Trophoblast cell (in vitro differentiated cells and primary cell): Measurements from ENCODE around the gene SMIM23.

Experiments
- DNase-seq, 2 donors: peaks; one replicate each; pipeline ENCODE4 v3.0.0-alpha.2; 2016
- H2AFZ ChIP-seq: 2 replicates; pipeline ENCODE4 v1.6.1; 2013; ENCODE audit warnings: low read length, moderate library complexity, mild to moderate bottlenecking; ENCODE audit not compliant: insufficient read depth, poor library complexity
- H2AK5ac ChIP-seq: 2 replicates; pipeline ENCODE4 v1.6.1; 2013; ENCODE audit warnings: mild to moderate bottlenecking, low read length
- H2BK120ac ChIP-seq: 2 replicates; pipeline ENCODE4 v1.6.1; 2013; ENCODE audit warnings: low read length, mild to moderate bottlenecking, moderate library complexity; ENCODE audit not compliant: insufficient read depth, poor library complexity
- H2BK12ac ChIP-seq: 2 replicates; pipeline ENCODE4 v1.6.1; 2013; ENCODE audit warnings: mild to moderate bottlenecking, low read length, moderate library complexity
- H2BK5ac ChIP-seq: 2 replicates; pipeline ENCODE4 v1.6.1; 2013; ENCODE audit warnings: low read length, low read depth, moderate library complexity, mild to moderate bottlenecking; ENCODE audit not compliant: poor library complexity
- H3K14ac ChIP-seq: 2 replicates; pipeline ENCODE4 v1.6.1; 2013; ENCODE audit warnings: mild to moderate bottlenecking, low read length
- H3K18ac ChIP-seq: 2 replicates; pipeline ENCODE4 v1.6.1; 2013; ENCODE audit warnings: mild to moderate bottlenecking, low read length
- H3K23ac ChIP-seq: 2 replicates; pipeline ENCODE4 v1.6.1; 2013; ENCODE audit warnings: low read length
- H3K27ac ChIP-seq: 2 replicates; pipeline ENCODE4 v1.5.1; 2013; ENCODE audit warnings: low read depth, mild to moderate bottlenecking, inconsistent platforms, low read length, moderate library complexity
- H3K27me3 ChIP-seq: 2 replicates; pipeline ENCODE4 v1.6.1; 2013; ENCODE audit warnings: inconsistent platforms, mild to moderate bottlenecking, low read length, moderate library complexity; ENCODE audit not compliant: insufficient read depth
- H3K36me3 ChIP-seq, 2 experiments: 1 replicate in 1 of 2; 2 replicates in 1 of 2; pipeline ENCODE4 v1.6.1; 2013; ENCODE audit warnings: low read length in 2 of 2, mild to moderate bottlenecking in 2 of 2, moderate library complexity in 1 of 2; ENCODE audit not compliant: insufficient read depth in 2 of 2, control insufficient read depth in 1 of 2
- H3K4ac ChIP-seq: 2 replicates; pipeline ENCODE4 v1.6.1; 2013; ENCODE audit warnings: low read depth, mild to moderate bottlenecking, low read length, moderate library complexity
- H3K4me1 ChIP-seq, 2 experiments: 1 replicate in 1 of 2; 2 replicates in 1 of 2; pipeline ENCODE4 v1.6.1; 2013; ENCODE audit warnings: low read length in 2 of 2, mild to moderate bottlenecking in 2 of 2, moderate library complexity in 1 of 2; ENCODE audit not compliant: insufficient read depth in 2 of 2, control insufficient read depth in 1 of 2
- H3K4me2 ChIP-seq: 2 replicates; pipeline ENCODE4 v1.6.1; 2013; ENCODE audit warnings: inconsistent platforms, mild to moderate bottlenecking, low read length, moderate library complexity
- H3K4me3 ChIP-seq: 2 replicates; pipeline ENCODE4 v1.5.1; 2013; ENCODE audit warnings: mild to moderate bottlenecking, low read depth, low read length, inconsistent platforms
- H3K79me1 ChIP-seq: one replicate; pipeline ENCODE4 v1.6.1; 2013; ENCODE audit warnings: low read length
- H3K79me2 ChIP-seq: 2 replicates; pipeline ENCODE4 v1.6.1; 2013; ENCODE audit warnings: low read length, mild to moderate bottlenecking; ENCODE audit not compliant: control insufficient read depth, insufficient read depth, poor library complexity
- H3K9ac ChIP-seq: 2 replicates; pipeline ENCODE4 v1.6.1; 2013; ENCODE audit warnings: mild to moderate bottlenecking, low read length
- H3K9me3 ChIP-seq: 2 replicates; pipeline ENCODE4 v1.6.1; 2013; ENCODE audit warnings: low read depth, mild to moderate bottlenecking, control low read depth, inconsistent platforms, low read length; ENCODE audit not compliant: insufficient read depth
- H4K12ac ChIP-seq: 2 replicates; pipeline ENCODE4 v1.6.1; 2013; ENCODE audit warnings: low read depth, mild to moderate bottlenecking, low read length, moderate library complexity
- H4K8ac ChIP-seq: 2 replicates; pipeline ENCODE4 v1.6.1; 2013; ENCODE audit warnings: low read depth, mild to moderate bottlenecking, low read length, moderate library complexity
- H4K91ac ChIP-seq: one replicate; pipeline ENCODE4 v1.6.1; 2013; ENCODE audit warnings: low read depth, mild to moderate bottlenecking, low read length, moderate library complexity
- WGBS: extraction: QIAGEN DNeasy Blood & Tissue Kit; methylation state at CpG from one replicate; pipeline ENCODE4 v1.1.7; 2013; ENCODE audit warnings: missing lambda C conversion rate; ENCODE audit not compliant: insufficient read length, insufficient coverage; ENCODE audit errors: extremely low coverage; 5-methylcytosine and 5-hydroxymethylcytosine counted together

Gene SMIM23

DNA sequence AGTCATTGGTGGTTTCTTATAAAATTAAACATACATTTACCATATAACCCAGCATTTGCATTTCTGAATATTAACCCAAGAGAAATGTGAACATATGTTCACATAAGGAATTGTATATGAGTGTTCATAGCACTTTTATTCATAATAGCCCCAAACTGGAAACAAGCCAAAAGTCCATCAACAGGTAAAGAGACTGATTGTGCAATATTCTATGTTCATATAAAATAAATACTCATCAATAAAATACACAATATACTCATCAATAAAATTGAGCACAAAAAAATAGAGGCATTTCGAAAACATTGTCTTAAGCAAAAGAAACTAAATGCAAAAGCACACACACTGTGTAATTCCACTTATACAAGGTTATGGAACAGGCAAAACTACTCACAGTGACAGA is 3.7 kb downstream of the SMIM23 start:
- Histone ChIP-seq H3K14ac (no peak overlapping the region), H3K4me1 (no peaks in the 10 kb centered on the region), H3K18ac (no peak overlapping the region), H2BK5ac (no peak overlapping the region), H2BK12ac (no peak overlapping the region), H3K79me1 (no peaks in the 10 kb centered on the region), H4K12ac (no peak overlapping the region), H3K4me3 (no peak overlapping the region), H2AK5ac (no peak overlapping the region), H4K91ac (no peak overlapping the region), H3K36me3 (no peaks in the 10 kb centered on the region), H3K4ac (no peak overlapping the region), H3K27me3 (no peaks in the 10 kb centered on the region), H3K4me2 (no peak overlapping the region), H2BK120ac (no peak overlapping the region), H4K8ac (no peak overlapping the region), H2AFZ (no peak overlapping the region), H3K9ac (no peak overlapping the region), H3K79me2 (no peaks in the 10 kb centered on the region), H3K27ac (no peak overlapping the region), H3K23ac (no peak overlapping the region), H3K9me3 (no peaks in the 10 kb centered on the region)
- DNase-seq = no peak
- WGBS = no CpG with 5 or more reads among the region's 1 CpG

- H3K4me3 ChIP-seq = no peak overlapping the region
- H3K18ac ChIP-seq = no peak overlapping the region
- H2AK5ac ChIP-seq = no peak overlapping the region
- no CpG with 5 or more reads among the region's 2 CpGs for WGBS
- H2AFZ ChIP-seq = no peak overlapping the region
- H3K14ac ChIP-seq = no peak overlapping the region
- no peak overlapping the region for H4K91ac ChIP-seq
- H3K27ac ChIP-seq = no peak overlapping the region
- no peaks in the 10 kb centered on the region for H3K9me3 ChIP-seq
- H3K23ac ChIP-seq = no peak overlapping the region
- H2BK120ac ChIP-seq = no peak overlapping the region
- no peak overlapping the region for H4K8ac ChIP-seq
- H4K12ac ChIP-seq = no peak overlapping the region
- H3K9ac ChIP-seq = no peak overlapping the region
- H3K4me1 ChIP-seq = no peaks in the 10 kb centered on the region
- no peak overlapping the region for H3K4ac ChIP-seq
- no peak for DNase-seq
- no peak overlapping the region for H2BK5ac ChIP-seq
- H2BK12ac ChIP-seq = no peak overlapping the region
- H3K36me3 ChIP-seq = no peaks in the 10 kb centered on the region
- H3K27me3 ChIP-seq = no peaks in the 10 kb centered on the region
- no peaks in the 10 kb centered on the region for H3K79me2 ChIP-seq
- H3K4me2 ChIP-seq = no peak overlapping the region
- H3K79me1 ChIP-seq = no peaks in the 10 kb centered on the region
Measured at GRCh38 chr5:171790408-171790807, 4.8 kb downstream of the SMIM23 start.

DNA sequence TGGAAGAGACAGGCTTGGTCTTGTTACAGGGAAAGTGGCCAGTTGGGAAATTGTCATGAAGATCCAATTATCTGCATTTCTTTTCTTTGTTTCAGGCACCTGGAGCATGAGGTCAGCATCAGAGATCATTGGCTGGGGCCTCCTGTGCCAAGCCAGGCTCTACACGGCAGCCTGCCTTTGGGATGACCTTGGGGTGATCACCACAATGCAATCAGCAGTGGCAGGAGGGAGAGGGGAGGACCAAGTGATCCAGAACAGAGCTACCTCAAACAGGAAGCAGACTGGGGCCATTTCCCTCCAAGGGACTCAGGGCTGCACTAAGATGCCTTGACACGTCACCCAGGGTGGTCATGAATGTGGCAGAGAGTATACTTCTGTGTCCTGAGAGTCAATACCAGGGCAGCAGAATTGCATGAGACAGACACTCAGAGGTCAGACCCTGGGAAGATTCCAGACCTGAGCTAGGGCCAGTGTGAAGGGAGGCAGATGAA is 8.9 kb downstream of the SMIM23 start:
- WGBS = no CpG with 5 or more reads among the region's 2 CpGs

GRCh38 chr5:171795381-171795780 is 9.8 kb downstream of the SMIM23 start:
- DNase-seq = no peak
- H3K18ac ChIP-seq = no peak overlapping the region

More for the DNA sequence above, 8.9 kb downstream of the SMIM23 start:
- Histone ChIP-seq H3K9me3 (no peaks in the 10 kb centered on the region), H3K27ac (no peak overlapping the region), H2BK5ac (no peak overlapping the region), H2BK120ac (no peak overlapping the region), H3K4me2 (no peak overlapping the region), H3K27me3 (no peaks in the 10 kb centered on the region), H2AFZ (no peak overlapping the region), H4K91ac (no peak overlapping the region), H3K4ac (no peak overlapping the region), H3K23ac (no peak overlapping the region), H3K79me1 (no peaks in the 10 kb centered on the region), H3K9ac (no peak overlapping the region), H4K12ac (no peak overlapping the region), H3K36me3 (no peaks in the 10 kb centered on the region), H3K14ac (no peak overlapping the region), H3K4me1 (peaks cover 0 to 3% of the 10 kb centered on the region in 2 experiments), H3K18ac (no peak overlapping the region), H4K8ac (no peak overlapping the region), H2BK12ac (no peak overlapping the region), H3K79me2 (no peaks in the 10 kb centered on the region), H3K4me3 (no peak overlapping the region), H2AK5ac (no peak overlapping the region)
- DNase-seq = no peak

More at GRCh38 chr5:171795381-171795780, 9.8 kb downstream of the SMIM23 start:
- Histone ChIP-seq H3K27me3 (no peaks in the 10 kb centered on the region), H3K23ac (no peak overlapping the region), H3K4me2 (no peak overlapping the region), H3K14ac (no peak overlapping the region), H2AK5ac (no peak overlapping the region), H3K4ac (no peak overlapping the region), H3K36me3 (no peaks in the 10 kb centered on the region), H4K12ac (no peak overlapping the region), H3K27ac (no peak overlapping the region), H3K9me3 (no peaks in the 10 kb centered on the region), H3K9ac (no peak overlapping the region), H2BK12ac (no peak overlapping the region), H3K79me2 (no peaks in the 10 kb centered on the region), H2BK120ac (no peak overlapping the region), H3K79me1 (no peaks in the 10 kb centered on the region), H2AFZ (no peak overlapping the region), H4K91ac (no peak overlapping the region), H2BK5ac (no peak overlapping the region), H3K4me3 (no peak overlapping the region), H4K8ac (no peak overlapping the region), H3K4me1 (peaks cover 0 to 3% of the 10 kb centered on the region in 2 experiments)
- no CpG with 5 or more reads among the region's 2 CpGs for WGBS
